Uterus (tissue), 2 donors: ENCODE results near the gene SKI.

Experiments used
- CTCF ChIP-seq, 4 experiments: fragments of 200-600 bp in 2 of 4; fragments of 450-650 bp in 2 of 4; sonication (generic) in 2 of 4; IDR thresholded peaks; one replicate each; pipeline ENCODE4 v1.5.1; 2016 to 2019; ENCODE audit warnings: antibody characterized with exemption in 4 of 4, mild to moderate bottlenecking in 2 of 4, moderate library complexity in 1 of 4
- POLR2A ChIP-seq, 2 donors: fragments of 450-650 bp; IDR thresholded peaks; one replicate each; pipeline ENCODE4 v1.6.1; 2016; ENCODE audit warnings: antibody characterized with exemption in 2 of 2, mild to moderate bottlenecking in 1 of 2, moderate library complexity in 1 of 2

- peak; percentile 26 to 28 for TF ChIP-seq POLR2A (IDR thresholded peaks at IDR 0.05)
- TF ChIP-seq CTCF (IDR thresholded peaks at IDR 0.05), result peak; percentile 97 to 99 (median 99)
Measured at GRCh38 chr1:2194898-2195673, 33.0 kb upstream of the SKI start.
